Ovary (tissue), 9 donors: ENCODE data around the gene SEPTIN7. TPM values are rescaled to one million over a fixed set of nuclear protein-coding genes. Genes with fewer than 3 reads are reported as not detected.

Source experiments
- DNase-seq, 5 donors: peaks; one replicate each; pipeline ENCODE4 v3.0.0-alpha.2; 2019 to 2020
- H3K27ac ChIP-seq, 2 donors: fragments of 200-600 bp; one replicate each; pipeline versions ENCODE4 v1.5.1 to v1.8.0; 2019 to 2022
- H3K27me3 ChIP-seq: fragments of 200-600 bp; one replicate; pipeline ENCODE4 v1.8.0; 2022
- H3K36me3 ChIP-seq: fragments of 200-600 bp; sonication (generic); one replicate; pipeline ENCODE4 v1.5.1; 2019
- H3K4me1 ChIP-seq: one replicate; pipeline ENCODE4 v1.8.1; 2013; ENCODE audit warnings: mild to moderate bottlenecking, moderate library complexity; ENCODE audit not compliant: insufficient read depth
- H3K4me3 ChIP-seq: fragments of 200-600 bp; sonication (generic); one replicate; pipeline ENCODE4 v1.5.1; 2017
- H3K9me3 ChIP-seq, 2 donors: fragments of 200-600 bp in 1 of 2; sonication (generic) in 1 of 2; one replicate each; pipeline versions ENCODE4 v1.5.1 to v1.8.1; 2013 to 2019; ENCODE audit warnings: mild to moderate bottlenecking in 1 of 2, moderate library complexity in 1 of 2
- EP300 ChIP-seq: sonication (generic); formaldehyde crosslinking; IDR thresholded peaks from one replicate; pipeline ENCODE4 v1.6.1; 2017; ENCODE audit warnings: antibody characterized with exemption
- POLR2A ChIP-seq: fragments of 450-650 bp; IDR thresholded peaks from one replicate; pipeline ENCODE4 v1.6.1; 2017; ENCODE audit warnings: antibody characterized with exemption, mild to moderate bottlenecking, moderate library complexity
- WGBS, 3 donors: extraction: QIAGEN DNeasy Blood & Tissue Kit in 1 of 3; methylation state at CpG; one replicate each; pipeline versions ENCODE4 v1.1.5 to v1.1.7; 2013 to 2017; 5-methylcytosine and 5-hydroxymethylcytosine counted together
- intact Hi-C, 4 donors: fragments of 100-400 bp; cut with DNase I; formaldehyde crosslinking; loops; one replicate each; pipeline versions ENCODE4 v1.11.0 to v1.15.1; 2022 to 2023
- polyA plus RNA-seq, 2 donors: library from polyadenylated mRNA; stranded (reverse); fragments of 200-250 nt in 1 of 2; fragments of 350-450 nt in 1 of 2; fragmentation: Illumina TruSeq in 1 of 2; extraction: RNeasy Lipid Tissue Mini Kit (QIAGEN cat#74804) in 1 of 2; gene quantifications; one replicate each; pipeline ENCODE4 v1.2.3, GENCODE V29; 2013 to 2014
- total RNA-seq, 7 donors: library from RNA; depleted of rRNA in 2 of 7; stranded (reverse); fragments of >200 nt in 2 of 7; fragmentation: NEBNext Ultra II Directional in 3 of 7; extraction: Animal tissue kit (Norgen Biotek cat#: 25700) in 3 of 7; gene quantifications; one replicate each; pipeline versions ENCODE4 v1.1.0 to v1.2.4, GENCODE V29; 2016 to 2023
- TF ChIP-seq, protein P1 (sequence below), 3 donors: fragments of 450-650 bp in 2 of 3; fragments of 200-600 bp in 1 of 3; IDR thresholded peaks; one replicate each; pipeline versions ENCODE4 v1.5.1 to v1.8.0; 2016 to 2022; ENCODE audit warnings: antibody characterized with exemption in 3 of 3, mild to moderate bottlenecking in 1 of 3
- donor health status: DM: no; HTN: no; CAD: no; lungs with moderate emphysema.
- donor health status: DM: no; HTN: no; CAD: no.
- donor health status: Bipolar disorder and iron deficiency.
- donor health status: DM: yes; HTN: yes; CAD: no.
- donor health status: DM: no; HTN: no; CAD: no.
- donor health status: DM: yes; HTN: yes; CAD: no.

Gene SEPTIN7
- total and polyA plus RNA-seq, 9 donors = 141 to 356 (median 234) TPM

DNA sequence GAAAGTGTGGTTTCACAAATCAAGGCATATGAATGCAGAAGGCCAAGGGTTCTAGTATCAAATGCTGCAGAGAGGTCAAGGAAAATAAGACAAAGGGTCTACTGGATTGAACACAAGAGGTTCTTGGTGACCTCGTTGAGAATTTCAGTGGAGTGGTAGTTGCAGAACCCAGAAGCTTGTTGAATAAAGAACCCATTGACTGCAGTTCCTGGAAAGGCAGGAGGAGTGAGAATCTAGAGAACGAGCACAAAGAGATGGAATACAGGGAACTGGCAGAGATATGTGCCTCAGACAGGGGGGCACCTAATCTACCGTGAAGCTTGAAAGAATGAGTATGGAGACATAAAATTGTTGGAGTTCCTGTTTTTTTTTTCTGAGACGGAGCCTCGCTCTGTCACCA lies 3.5 kb upstream of the SEPTIN7 start:
- no peak overlapping the region for H3K4me3 ChIP-seq
- H3K9me3 ChIP-seq = no peaks in the 10 kb centered on the region
- H3K36me3 ChIP-seq = no peaks in the 10 kb centered on the region
- H3K27ac ChIP-seq = no peak overlapping the region
- 92 to 97% (median 95%) methylated on average over 5 of the region's 5 CpGs for WGBS, 3 donors
- no peaks in the 10 kb centered on the region for H3K27me3 ChIP-seq
- TF ChIP-seq POLR2A = no peak
- no peak for TF ChIP-seq EP300
- TF ChIP-seq, protein P1, sequence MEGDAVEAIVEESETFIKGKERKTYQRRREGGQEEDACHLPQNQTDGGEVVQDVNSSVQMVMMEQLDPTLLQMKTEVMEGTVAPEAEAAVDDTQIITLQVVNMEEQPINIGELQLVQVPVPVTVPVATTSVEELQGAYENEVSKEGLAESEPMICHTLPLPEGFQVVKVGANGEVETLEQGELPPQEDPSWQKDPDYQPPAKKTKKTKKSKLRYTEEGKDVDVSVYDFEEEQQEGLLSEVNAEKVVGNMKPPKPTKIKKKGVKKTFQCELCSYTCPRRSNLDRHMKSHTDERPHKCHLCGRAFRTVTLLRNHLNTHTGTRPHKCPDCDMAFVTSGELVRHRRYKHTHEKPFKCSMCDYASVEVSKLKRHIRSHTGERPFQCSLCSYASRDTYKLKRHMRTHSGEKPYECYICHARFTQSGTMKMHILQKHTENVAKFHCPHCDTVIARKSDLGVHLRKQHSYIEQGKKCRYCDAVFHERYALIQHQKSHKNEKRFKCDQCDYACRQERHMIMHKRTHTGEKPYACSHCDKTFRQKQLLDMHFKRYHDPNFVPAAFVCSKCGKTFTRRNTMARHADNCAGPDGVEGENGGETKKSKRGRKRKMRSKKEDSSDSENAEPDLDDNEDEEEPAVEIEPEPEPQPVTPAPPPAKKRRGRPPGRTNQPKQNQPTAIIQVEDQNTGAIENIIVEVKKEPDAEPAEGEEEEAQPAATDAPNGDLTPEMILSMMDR (IDR thresholded peaks at IDR 0.05) = no peak
- no peak for DNase-seq
- intact Hi-C loops = no loop called here
- H3K4me1 ChIP-seq = no peaks in the 10 kb centered on the region

DNA sequence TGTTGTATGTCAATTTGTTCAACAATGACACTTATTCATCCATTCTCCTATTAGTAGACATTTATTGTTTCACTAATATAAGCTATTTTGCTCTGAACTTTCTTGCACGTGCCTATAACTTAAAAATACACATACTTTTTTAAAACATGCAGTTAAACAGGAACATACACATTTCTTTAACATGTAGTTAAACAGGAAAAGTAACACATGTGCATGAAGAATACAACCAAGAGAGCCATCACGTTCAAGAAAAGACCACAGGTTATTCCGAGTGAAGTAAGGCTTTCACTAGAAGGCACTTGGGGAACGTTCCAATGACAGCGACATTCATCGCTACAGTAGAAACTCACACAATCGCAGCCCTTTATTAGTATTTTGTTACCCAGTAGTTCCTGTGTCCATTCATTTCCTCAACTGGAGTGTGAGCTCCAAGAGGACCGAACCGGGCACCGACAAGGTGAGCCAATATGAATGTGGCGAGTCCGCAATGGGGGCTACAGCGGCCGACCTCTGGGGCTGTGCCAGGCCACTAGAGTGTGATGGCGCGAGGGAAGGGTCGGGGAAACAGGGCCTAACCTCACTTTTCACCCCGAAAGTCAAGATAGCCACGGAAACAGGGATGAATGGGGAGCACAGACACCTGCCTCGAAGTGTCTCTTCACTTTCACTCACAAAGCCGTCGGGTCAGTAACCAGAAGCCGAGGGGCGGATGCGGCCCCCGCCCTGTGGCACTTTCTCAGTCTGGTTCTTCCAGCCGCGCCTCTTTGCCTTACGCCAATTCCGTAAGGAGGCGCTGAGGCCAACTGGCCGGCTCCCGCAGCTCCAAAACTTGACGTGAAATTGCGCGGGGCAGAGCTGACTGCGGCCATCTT lies 775 bp upstream of the SEPTIN7 start:
- no peaks in the 10 kb centered on the region for H3K27me3 ChIP-seq
- H3K27ac ChIP-seq = peak overlapping the region; percentile 91 to 92
- peaks cover 3% of the 10 kb centered on the region for H3K4me1 ChIP-seq
- no peaks in the 10 kb centered on the region for H3K36me3 ChIP-seq
- peak; percentile 86 to 92 (median 91) for DNase-seq
- H3K4me3 ChIP-seq = peak overlapping the region; percentile 98
- no peaks in the 10 kb centered on the region for H3K9me3 ChIP-seq
- 2 to 4% (median 2%) methylated on average over 37 of the region's 37 CpGs for WGBS, 3 donors
- no peak for TF ChIP-seq POLR2A
- TF ChIP-seq, protein P1 (IDR thresholded peaks at IDR 0.05) = no peak
- no peak for TF ChIP-seq EP300
- intact Hi-C loops = loop anchor here (2.0 to 10.0 kb wide), 6 partner anchors 45 to 107 kb away; no protein-coding TSS in a partner anchor

DNA sequence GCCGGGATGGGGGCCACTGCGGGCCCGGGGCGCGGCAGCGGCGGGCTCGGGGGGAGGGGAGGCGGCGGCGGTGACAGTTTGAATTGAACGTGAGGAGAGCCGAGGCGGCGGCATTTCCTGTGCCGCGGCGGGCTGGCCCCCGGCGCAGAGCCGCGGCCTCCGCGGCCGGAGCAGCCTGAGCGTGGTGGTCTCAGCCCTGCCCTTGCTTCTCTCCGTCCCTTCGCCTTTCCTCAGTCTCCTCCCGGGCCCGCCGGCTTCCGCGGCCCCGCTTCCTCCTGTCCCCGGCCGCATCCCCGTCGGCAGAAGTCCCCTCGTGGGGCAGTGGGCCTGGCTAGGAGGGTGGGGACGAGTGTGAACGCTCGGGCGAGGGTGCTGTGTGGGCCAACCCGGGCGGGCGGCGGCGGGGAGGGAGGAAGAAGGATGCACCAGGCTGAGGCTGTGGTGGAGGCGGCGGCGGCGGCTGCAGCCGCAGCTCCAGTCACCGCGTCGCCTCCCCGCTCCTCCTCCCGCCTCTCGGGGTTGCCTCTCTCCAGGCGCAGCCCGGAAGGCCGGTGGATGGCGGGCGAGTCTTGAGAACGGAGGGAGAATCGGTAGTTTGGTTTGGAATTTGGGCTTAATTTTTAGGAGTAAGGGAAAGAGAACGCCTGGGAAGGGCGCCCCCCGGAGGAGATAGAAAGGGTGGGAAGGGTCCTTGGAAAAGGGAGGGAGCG lies 690 bp downstream of the SEPTIN7 start:
- intact Hi-C loops = loop anchor here (2.0 to 10.0 kb wide), 6 partner anchors 47 to 106 kb away; no protein-coding TSS in a partner anchor
- Histone ChIP-seq H3K36me3 (no peaks in the 10 kb centered on the region), H3K4me1 (peaks cover 7% of the 10 kb centered on the region), H3K4me3 (peak overlapping the region; percentile 98), H3K27ac (peak overlapping the region; percentile 89 to 91), H3K9me3 (no peaks in the 10 kb centered on the region), H3K27me3 (no peaks in the 10 kb centered on the region)
- peak; percentile 64 to 84 (median 76) for DNase-seq
- 0 to 1% (median 0%) methylated on average over 61 to 70 of the region's 70 CpGs for WGBS, 3 donors
- TF ChIP-seq EP300 = no peak
- TF ChIP-seq, protein P1 (IDR thresholded peaks at IDR 0.05) = peak; percentile 40 to 54 (median 53)
- TF ChIP-seq POLR2A = peak; percentile 20

DNA sequence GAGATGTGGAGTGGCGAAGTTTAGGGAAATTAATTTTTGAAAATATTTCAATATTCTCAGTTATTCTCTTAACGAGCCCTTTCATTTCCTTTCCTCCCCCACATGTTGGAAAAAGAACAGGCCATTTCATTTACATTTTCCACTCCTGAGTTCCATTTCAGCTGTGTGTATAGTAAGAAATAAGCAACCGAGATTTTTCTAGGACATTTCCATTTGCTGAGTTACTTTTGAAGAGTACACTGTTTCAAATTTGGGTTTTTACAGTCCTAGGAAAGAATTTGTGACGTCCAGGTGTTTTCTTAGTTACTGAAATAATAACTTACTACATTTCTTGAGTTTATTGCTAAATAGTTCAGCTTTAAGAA lies 1.2 kb downstream of the SEPTIN7 start:
- Histone ChIP-seq H3K27ac (peak overlapping the region in 1 of 2 donors; percentile 91), H3K27me3 (no peaks in the 10 kb centered on the region), H3K9me3 (no peaks in the 10 kb centered on the region), H3K4me1 (peaks cover 7% of the 10 kb centered on the region), H3K36me3 (no peaks in the 10 kb centered on the region), H3K4me3 (peak overlapping the region; percentile 98)
- WGBS, 3 donors = 0 to 1% (median 0%) methylated on average over 4 of the region's 4 CpGs
- DNase-seq = no peak
- TF ChIP-seq, protein P1 (IDR thresholded peaks at IDR 0.05) = peak in 1 of 3 donors; percentile 8
- no peak for TF ChIP-seq EP300
- no peak for TF ChIP-seq POLR2A
- intact Hi-C loops = loop anchor here (5.0 to 10.0 kb wide), 4 partner anchors 87 to 105 kb away; no protein-coding TSS in a partner anchor
